GM04503 (cell line): ENCODE data around the gene CD8A.
"Not testable (repeated sequence)": the region's sequence is repeated elsewhere in the genome, so short reads cannot be mapped to it uniquely, and the experiment has no call there.

ENCODE experiments used
- DNase-seq: peaks from one replicate; pipeline ENCODE4 v3.0.0-alpha.2; 2012; ENCODE audit warnings: low read depth

CD8A gene

DNA sequence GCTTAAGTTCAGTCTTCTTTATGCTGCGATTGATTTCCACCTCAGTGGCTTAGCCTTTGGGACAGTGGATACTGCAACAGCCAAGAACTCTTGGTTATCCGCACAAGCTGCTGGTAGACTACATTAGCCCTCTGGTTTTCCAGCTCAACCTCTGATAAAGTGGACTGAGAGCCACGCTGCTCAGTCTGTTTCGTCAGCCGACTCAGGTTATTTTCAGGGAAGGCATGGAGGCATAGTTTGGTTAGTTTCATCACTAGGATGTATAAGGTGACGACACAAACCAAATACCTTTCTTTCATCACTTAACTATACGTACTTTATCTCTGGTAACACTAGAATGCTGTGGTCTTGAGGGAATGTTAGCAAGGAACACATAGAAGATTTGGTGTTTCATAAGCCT, 14.2 kb downstream of the CD8A start:
- no peak for DNase-seq

DNA sequence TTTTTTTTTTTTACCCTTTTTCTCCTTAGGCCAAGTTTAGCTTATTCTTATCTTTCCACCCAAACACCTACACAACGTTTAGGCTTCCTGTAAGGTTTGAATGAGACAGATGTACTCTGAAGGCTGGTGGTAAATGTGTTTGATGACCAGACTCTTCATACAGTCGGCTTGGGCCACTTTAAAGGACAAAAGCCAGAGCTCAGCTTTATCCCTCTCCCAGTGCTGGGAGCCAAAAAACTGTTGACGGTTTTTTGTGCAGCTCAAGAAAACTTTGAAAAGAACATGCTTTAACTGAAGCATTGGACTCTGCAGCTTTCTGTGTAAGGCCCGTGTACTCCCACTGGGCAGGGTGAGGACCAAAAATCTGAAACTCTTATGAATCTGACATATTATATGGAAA, 15.4 kb downstream of the CD8A start:
- no peak for DNase-seq

DNA sequence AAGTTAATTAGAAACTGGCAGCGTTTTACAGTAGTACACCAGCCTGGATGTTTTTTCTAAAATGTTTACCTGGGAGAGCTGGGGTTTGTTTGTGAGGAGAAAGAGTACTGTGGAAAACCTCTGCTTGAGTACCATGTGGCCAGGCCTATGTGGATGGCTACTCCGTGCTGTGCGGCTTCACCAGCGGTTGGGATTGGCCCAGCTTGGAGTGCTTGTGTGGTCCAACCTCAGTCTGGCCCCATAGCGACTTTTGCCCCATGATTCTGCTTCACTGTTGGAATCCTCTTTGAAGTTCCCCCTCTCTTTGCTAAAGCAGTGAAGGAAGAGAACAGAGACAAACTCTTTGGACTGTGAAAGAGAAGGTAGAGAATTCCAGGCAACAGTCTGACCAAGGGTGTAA, 15.9 kb downstream of the CD8A start:
- DNase-seq, result no peak

DNA sequence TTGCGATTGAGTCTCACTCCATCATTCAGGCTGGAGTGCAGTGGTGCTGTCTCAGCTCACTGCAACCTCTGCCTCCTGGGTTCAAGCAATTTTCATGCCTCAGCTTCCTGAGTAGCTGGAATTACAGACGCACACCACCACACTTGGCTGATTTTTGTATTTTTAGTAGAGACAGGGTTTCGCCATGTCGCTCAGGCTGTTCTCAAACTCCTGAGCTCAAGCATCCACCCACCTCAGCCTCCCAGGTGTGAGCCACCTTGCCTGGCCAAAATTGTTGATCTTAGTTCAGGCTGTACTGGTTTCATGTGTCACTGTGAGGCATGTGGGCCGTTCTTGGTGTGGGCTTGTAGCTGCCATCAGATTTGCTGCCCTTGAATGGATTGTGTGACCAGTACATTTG, 18.1 kb downstream of the CD8A start:
- DNase-seq, result no peak

DNA sequence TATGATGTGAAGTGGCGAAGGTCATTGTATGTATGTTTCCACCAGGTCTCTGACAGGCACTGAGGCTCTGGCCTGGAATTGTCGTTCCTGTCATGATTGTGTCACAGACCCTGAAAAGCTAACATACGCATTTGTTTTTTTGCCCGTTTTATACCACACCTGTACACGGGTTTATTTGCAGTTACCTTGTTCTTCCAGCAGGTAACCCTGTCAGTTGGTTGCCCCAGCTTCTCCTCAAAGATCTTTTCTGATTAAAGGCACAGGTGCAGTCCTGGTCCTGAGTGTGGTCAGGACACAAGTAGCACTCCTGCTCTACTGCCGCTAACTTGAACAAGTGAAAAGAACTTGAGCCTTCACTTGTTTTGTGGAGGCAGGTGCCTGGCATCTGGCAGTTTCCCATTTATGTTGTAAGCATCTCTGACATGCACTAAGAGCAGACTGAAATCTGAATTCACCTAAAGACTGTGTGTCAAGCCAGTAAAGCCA, 19.9 kb downstream of the CD8A start:
- DNase-seq, result no peak

DNA sequence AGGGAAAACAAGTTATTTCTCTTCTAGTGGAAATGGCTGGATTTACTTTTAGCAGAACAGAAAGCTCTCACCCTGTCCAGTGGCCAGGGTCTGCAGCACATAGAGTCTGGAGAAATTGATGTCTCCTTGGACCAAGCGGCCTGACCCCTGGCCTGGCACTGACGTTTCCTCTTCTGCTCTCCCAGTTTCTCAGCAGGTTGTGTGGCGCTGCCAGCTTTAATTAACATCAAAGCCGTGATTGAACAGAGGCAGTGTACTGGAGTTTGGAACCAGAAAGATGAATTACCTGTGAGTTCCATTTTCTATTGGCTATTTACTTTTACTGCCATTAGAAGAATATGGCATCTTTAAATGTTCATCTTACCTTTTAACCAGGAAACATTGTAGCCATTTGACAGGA, 20.9 kb downstream of the CD8A start:
- DNase-seq, result no peak

DNA sequence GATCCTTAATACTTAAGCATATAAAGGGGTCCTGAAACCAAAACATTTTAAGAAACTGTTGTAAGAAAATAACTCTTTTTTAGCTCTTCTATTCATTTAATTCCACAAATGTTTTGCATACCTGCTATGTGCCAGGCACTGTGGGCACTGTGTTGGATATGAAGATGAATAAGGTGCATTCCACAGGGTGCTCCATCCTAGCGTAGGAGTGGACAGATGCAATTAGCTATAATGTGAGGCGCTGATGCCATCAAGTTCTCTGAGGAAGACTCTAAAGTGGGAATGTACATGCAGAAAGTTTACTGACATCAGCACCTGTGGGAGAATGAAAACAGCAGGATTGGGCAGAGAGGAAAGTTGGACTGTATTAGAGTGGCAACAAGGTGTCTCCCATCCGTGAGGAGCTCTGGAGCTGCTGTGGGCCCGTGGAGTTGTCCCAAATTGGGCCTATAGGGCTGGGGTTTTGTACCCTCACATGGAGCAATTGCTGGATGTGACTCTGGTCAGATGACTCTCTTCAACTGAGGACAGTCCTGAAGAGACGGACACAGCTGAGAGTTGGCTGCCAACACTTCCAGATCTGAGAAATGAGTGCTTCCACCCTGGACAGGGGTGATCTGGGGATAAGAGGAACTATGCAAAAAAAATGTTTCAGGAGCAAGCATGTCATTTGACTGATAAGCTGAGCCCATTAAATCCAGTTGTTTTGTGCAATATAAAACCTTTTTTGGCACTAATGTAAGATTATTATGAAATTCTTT, 22.3 kb downstream of the CD8A start:
- no peak for DNase-seq

DNA sequence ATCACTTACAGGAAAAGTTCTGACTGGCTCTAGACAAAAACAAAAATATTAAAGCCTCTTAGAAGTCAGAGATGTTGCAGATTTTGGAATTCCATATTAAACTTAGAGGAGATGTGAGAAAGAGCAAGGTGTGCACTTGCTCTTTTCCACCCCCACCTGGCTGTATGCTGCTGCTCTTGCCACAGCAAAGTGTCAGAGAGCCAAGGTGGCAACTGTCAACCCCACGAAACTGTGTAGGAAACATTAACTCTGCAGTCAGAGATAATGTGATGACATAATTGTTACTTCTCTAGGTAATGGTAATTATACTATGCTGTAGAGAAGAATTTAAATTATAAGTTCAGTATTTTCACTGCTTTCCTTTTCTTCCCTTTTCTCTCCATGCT, 25.4 kb downstream of the CD8A start:
- DNase-seq, result no peak

DNA sequence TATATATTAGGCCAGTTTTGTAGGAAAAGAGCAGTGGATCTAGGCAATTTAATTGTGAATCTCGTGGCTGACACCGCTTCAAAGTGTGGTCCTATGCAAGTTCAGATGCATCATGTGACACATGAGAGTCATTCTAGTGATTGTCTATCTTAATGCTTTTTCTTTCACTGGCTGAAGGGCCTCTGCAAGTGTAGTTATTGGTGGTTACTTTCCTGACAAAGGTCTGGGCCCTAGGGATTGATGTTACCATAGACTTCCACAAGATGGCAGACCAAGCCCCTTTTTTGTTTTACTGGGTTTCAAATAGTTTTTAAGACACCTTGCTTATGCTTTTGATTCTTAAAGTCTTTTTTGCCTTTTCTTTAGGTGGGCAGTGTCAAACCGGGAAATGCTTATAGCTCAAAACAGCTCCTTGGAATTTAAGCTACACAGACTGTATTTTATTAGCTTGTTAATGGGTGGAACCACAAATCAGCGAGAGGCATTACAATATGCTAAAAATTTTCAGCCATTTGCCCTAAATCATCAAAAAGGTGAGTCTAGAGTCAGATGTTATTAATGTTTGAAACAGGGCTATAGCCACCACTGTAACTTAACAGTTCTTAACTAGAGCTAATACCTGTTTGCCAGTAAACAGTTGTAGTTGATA, 25.9 kb downstream of the CD8A start:
- no peak for DNase-seq

DNA sequence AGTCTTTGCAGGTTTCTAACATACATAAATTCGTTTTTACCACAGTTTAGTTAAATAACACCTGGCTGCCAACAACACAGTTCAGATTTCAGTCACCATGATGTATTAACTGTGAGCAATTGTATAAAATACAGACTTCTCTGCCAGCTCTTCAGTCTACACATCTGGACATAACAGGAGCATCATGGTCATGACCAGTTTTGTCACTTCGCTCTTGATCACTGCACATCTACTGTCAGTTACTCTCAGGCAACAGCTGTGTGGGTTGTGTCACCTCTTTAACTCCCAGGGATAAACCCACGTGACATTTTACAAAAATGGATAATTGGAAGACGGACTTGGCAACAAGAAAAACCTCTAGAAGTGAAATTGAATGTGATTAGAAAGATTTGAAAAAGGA, 30.3 kb downstream of the CD8A start:
- no peak for DNase-seq

DNA sequence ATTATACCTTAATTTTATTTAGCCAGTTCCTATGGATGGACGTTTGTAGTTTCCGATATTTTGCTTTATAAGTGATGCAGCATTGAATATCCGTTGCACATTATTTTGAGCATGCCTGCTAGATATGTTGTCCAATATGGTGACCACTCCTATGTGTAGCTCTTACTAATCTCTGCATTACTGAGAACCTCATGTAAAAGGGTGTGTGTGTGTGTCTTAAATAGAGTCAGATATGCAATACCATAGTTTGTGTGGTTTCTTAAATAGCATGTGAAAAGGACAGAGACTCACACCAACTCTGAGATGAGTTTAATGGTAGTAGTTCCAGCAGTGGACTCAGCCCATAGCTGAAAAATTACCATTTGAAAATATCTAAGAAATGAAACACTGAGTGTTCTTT, 32.3 kb downstream of the CD8A start:
- DNase-seq, result no peak

DNA sequence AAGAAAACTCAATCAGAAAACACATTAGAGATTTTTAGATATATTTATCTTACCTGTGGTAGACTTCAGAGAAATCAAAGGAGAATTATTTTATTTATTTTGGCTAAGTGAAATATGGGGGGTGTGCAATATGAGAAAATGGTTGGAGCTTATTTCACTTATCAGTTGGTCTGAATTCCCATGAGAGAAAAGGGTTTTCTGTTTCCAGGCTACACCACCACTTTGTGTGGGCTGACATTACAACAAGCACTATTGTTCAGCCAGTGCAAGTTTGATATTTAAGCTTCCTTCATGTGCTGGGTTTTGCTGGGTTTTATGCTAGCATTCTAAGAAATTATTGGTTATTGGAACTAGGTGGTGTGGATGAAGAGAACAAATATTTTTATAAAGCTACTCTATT, 37.1 kb downstream of the CD8A start:
- no peak for DNase-seq

DNA sequence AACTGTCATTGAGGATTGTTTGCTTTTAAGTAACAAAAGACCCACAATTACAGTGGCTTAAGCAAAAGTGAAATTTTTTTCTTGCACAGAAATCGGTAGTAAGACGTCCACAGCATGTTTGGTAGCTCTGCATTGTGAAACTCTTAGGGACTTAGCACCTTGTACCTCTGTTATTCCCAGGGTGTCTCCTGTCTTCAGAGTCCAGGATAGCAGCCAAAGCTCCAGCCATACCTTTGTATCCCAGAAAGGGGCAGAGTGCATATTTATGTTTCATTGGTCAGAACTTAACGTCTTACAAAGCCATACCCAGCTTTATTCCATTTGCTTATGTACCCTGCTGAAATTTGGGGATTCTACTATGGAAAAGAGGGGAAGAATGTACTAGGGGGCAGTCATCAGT, 37.8 kb downstream of the CD8A start:
- DNase-seq, result no peak

DNA sequence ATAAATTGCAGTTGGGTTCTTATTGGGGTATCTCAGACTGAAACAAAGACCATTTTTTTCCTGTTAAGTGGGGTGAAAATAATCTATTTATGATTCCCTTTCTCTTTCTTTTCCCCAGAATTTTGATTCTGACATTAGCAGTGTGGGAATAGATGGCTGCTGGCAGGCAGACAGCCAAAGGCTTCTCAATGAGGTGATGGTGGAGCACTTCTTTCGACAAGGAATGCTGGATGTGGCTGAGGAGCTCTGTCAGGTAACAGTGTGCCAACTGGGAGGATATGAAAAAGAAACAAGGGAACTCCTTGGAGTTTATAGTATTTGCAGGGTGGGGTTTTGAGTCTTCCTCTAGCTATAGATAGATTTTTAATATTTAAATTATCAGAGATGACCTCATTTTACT, 38.9 kb downstream of the CD8A start:
- no peak for DNase-seq

DNA sequence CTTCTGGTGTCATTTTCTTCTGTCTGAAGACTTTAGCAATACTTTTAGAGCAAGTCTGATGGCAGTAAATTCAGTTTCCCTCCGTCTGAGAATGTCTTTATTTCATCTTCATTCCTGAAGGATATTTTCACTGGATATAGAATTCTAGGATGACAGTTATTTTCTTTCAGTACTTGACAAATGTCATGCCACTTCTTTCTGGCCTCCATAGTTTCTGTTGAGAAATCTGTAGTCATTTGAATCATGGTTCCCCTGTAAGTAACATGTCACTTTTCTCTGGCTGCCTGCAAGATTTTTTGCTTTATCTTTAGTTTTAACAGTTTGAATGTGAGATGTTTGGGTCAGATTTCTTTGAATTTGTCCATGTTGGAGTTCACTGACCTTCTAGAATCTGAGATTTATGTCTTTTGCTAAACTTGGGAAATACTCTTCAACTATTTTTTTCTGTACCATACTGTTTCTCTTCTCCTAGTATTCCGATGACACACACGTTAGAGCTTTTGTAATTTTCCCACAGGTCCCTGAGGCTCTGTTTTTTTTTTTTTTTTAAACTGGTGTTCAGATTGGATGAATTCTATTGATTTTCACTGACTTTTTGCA, 40.4 kb downstream of the CD8A start:
- DNase-seq, result no peak

DNA sequence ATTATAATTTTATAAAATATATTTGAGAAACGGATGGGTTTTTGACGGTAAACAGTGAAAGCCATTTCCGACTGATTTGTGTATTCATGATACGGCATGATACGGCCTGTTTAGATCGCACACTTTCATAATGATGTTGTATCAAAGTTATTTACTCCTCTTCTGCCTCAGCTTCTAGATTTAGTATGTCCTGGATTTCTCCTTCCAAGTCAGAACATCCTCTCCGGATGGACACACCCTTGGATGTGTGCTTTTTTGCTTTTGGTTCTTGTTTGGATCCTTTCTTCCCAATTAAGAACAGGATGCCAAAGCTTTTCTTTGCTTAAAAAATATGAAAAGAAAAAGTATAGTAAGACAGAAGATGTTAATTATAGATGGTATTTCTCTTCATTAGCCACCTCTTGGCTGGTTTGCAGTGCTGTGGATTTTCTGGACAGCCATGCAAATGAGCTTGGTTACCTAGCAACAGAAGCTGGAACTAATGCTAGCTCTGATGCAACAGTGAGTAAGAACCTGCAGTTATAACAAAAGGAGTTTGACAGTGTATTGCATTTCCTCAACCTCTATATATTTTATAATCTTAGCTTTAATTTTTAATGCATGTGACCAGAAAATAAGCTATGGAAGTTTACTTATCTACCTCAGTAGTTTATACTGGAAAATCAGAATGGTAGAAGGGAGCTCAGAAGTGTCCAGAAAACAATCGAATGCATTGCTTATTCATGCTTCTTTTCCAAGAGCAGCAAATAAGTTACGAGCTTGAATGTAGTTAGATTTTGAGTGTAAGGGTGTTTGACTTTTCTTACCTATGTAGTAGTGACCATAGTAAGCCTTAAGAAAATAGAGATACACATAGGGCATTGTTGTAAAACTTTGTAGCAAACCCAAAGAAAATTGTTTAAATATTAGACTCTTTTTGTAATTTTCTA, 42.7 kb downstream of the CD8A start:
- peak; percentile 58 for DNase-seq

DNA sequence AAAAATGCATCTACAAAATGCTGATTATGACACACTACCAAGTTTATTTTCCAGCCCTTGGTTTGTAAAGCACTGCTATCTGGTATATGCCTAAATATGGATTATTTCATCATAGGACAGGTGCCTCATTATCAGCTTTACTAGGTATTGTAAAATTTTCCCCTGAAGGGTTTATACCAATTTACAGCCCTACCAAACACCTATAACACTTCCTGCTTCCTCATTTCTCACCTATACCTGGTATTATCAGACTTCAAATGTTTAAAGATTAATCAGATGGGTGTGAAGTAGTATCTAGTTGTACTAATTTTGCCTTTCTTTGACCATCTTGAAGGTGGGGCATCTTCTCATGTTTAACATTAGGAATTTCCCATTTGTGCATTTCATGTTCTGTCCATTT, 43.8 kb downstream of the CD8A start:
- DNase-seq, result no peak

DNA sequence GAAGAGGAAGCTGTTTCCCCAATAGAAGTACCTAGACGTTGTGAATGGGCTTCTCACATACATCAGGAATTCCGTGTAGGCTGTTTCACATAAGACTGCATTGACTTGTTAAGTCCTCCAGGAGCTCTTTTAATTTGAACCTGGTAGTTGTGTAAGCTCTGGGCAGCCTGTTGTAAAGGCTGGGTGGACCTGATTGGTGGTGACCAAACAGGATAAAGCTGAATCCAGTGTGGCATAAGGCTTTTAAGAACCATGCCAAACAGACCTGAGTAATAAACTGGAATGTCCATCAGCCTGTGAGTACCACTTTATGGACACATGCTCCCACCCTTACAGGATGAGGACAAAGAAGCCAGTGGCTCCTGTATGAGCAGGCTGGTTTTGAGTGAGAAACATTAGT, 46.6 kb downstream of the CD8A start:
- no peak for DNase-seq

DNA sequence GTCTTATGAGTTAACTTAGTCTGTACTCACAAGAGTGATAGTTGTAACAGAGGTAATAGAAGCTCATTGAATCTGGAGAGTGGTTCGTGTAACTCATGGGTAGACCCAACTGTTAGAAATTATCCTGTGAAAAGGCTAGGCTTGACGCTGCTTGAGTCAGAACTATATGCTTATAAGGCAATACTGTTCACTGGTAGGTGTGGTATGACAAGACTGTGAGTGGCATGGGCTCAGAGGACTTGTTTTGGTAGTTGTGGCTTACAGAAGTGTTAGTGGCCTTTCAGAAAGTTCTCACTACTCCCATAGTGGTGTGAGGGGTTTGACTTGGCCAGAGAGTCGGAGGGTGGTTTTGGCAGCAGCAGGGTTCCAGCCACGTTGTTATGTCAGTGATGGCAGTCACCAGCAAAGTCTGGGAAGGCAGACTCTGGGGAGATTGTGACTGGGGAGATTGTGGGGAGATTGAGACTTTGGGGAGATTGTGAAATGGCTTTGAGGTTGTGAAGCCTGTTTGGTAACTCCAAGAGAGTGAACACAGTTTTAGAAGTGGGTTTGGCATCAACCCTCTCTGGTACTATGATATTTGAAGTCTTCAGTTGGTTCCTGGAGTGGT, 48.7 kb downstream of the CD8A start:
- not testable (repeated sequence) for DNase-seq

DNA sequence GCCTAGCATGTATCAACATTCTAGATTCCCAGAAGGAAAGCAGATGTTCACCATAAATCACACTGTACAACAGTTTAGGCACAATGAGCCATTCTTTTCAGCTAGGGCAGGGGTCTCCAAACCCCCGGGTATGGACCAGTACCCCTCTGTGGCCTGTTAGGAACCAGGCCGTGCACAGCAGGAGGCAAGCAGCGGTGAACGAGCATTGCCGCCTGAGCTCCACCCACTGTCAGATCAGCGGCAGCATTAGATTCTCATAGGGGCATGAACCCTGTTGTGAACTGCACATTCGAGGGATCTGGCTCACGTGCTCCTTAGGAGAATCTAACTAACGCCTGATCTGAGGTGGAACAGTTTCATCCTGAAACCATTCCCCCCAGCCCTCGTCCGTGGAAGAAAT, 50.8 kb downstream of the CD8A start:
- DNase-seq, result not testable (repeated sequence)

DNA sequence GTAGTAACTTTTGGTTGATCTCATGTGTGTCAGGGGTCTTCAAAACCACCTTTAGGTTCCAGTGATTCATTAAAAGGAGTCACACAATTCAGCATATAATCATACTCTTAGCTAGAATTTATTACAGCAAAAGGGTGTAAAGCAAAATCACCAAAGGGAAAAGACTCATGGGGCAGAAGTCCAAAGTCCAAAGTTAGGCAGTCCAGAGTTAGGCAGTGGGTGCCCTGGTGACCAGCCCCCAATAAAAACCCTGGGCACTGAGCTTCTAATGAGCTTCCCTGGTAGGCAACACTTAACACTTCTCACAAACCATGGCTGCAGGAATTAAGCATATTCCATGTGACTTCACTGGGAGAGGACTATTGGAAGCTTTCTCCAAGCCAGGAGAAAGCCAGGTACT, 51.2 kb downstream of the CD8A start:
- DNase-seq, result not testable (repeated sequence)

DNA sequence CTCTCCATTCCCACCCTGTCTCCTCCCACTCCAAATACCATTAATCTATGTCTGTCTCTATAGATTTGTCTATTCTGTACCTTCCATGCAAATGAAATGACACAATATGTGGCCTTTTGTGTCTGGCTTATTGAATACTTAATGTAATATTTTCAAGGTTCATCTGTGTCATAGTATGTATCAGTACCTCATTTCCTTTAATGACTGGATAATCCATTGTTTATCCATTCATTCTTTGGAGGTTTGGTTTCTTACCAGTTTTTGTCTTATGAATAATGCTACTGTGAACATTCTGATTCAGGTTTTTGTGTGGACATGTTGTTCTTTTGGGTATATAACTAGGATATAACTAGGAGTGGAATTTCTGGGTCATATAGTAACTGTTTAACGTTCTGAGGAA, 55.8 kb downstream of the CD8A start:
- not testable (repeated sequence) for DNase-seq
